CD4-positive, alpha-beta T cell treated with Interleukin-4 for 1 hour (primary cell): ENCODE measurements around the gene KLHL21.

Experiments used
- DNase-seq, 2 donors: peaks; one replicate each; pipeline ENCODE4 v3.0.0-alpha.2; 2020 to 2022

KLHL21 gene

DNA sequence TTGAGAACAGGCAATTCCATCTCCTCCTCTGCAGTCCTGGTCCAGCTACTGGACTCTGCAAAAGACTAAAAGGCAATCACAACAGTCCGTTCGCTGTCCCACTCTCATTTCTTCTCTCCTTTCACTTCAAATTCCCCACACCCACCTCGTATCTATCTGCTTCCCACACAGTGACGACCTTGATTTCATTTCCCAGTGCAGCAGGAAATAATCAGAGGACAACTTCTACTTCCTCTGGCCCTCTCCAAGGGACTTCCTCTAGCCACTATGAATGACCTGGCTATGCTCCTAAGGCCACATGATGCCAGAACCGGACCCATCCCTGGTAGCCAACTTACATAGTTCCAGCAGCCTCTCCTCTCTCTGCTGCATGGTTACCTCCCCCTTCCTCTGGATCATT, 56.3 kb downstream of the KLHL21 start:
- DNase-seq = no peak

DNA sequence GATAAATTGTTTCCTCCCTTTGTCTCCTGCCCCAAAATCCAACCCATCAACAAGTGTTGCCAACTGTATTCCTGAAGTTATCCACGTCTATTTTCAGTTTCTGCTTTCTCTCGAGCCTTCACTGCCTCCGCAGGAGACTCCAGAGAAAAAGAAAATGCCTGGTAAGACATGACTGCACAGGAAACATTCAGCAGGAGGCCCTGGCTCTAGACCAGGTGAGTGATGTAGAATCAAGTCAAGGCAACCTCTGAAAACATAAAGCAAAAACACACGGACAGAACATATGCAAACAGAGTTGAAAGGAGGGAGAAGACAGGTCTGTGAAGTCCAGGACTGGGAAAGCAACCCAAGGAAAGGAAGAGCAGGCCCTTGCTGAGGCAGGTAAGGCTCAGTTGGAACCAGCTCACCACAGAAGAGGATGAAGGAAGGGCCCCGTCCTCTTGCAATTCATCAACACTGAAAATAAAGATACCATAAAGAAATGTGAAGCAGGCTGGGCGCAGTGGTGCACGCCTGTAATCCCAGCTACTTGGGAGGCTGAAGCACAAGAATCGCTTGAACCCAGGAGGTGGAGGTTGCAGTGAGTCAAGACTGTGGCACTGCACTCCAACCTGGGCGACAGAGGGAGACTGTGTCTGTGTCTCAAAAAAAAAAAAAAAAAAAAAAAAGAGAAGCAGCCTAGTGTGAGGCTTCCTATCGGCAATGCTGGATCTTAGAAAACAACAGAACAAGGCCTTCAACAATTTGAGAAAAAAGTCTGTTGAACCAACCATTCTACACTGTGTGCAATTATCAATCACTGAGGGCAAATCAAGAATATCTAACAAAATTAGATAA, 57.2 kb downstream of the KLHL21 start:
- peak in 1 of 2 donors; percentile 16 for DNase-seq

DNA sequence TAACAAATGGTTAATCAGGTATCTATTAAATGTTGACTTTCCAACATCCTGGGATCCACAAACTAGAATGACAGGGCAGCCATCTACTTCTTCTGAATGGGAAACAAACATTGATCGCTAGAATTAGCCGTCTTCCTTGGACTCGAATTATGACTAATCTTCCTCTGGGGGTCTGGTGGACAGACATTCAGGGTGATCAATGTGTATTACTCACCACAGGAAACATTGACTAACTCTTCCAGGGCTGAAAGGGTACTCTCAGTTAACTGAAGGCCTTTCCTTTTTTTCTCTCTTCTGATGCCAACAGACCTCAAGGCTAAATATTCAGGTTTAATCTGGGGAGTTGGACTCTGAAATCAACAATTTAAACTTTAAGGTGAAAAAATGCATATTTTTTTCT, 57.8 kb downstream of the KLHL21 start:
- no peak for DNase-seq
